Esophagus squamous epithelium (tissue), 4 donors: Measurements from ENCODE around the gene POR.

Source experiments
- POLR2A ChIP-seq, 4 donors: fragments of 450-650 bp; IDR thresholded peaks; one replicate each; pipeline ENCODE4 v1.6.1; 2017; ENCODE audit warnings: antibody characterized with exemption in 4 of 4, mild to moderate bottlenecking in 4 of 4, moderate library complexity in 3 of 4
- TF ChIP-seq, protein P1 (sequence below), 6 experiments: fragments of 450-650 bp in 4 of 6; fragments of 200-600 bp in 2 of 6; sonication (generic) in 2 of 6; IDR thresholded peaks; one replicate each; pipeline ENCODE4 v1.5.1; 2016 to 2019; ENCODE audit warnings: antibody characterized with exemption in 6 of 6, mild to moderate bottlenecking in 4 of 6, moderate library complexity in 4 of 6

- TF ChIP-seq, protein P1, sequence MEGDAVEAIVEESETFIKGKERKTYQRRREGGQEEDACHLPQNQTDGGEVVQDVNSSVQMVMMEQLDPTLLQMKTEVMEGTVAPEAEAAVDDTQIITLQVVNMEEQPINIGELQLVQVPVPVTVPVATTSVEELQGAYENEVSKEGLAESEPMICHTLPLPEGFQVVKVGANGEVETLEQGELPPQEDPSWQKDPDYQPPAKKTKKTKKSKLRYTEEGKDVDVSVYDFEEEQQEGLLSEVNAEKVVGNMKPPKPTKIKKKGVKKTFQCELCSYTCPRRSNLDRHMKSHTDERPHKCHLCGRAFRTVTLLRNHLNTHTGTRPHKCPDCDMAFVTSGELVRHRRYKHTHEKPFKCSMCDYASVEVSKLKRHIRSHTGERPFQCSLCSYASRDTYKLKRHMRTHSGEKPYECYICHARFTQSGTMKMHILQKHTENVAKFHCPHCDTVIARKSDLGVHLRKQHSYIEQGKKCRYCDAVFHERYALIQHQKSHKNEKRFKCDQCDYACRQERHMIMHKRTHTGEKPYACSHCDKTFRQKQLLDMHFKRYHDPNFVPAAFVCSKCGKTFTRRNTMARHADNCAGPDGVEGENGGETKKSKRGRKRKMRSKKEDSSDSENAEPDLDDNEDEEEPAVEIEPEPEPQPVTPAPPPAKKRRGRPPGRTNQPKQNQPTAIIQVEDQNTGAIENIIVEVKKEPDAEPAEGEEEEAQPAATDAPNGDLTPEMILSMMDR (IDR thresholded peaks at IDR 0.05) = no peak
- TF ChIP-seq POLR2A (IDR thresholded peaks at IDR 0.05) = no peak
Measured at GRCh38 chr7:75900617-75901315, 14.2 kb upstream of the POR start.
